ENCODE measurements around the gene PLSCR5. TPM values are rescaled to one million over a fixed set of nuclear protein-coding genes. Genes with fewer than 3 reads are reported as not detected.
A peak's percentile ranks its signal among the peaks of the same experiment; 100 is the strongest.

PLSCR5 gene
- total and polyA plus RNA-seq, 8 donors = not detected

DNA sequence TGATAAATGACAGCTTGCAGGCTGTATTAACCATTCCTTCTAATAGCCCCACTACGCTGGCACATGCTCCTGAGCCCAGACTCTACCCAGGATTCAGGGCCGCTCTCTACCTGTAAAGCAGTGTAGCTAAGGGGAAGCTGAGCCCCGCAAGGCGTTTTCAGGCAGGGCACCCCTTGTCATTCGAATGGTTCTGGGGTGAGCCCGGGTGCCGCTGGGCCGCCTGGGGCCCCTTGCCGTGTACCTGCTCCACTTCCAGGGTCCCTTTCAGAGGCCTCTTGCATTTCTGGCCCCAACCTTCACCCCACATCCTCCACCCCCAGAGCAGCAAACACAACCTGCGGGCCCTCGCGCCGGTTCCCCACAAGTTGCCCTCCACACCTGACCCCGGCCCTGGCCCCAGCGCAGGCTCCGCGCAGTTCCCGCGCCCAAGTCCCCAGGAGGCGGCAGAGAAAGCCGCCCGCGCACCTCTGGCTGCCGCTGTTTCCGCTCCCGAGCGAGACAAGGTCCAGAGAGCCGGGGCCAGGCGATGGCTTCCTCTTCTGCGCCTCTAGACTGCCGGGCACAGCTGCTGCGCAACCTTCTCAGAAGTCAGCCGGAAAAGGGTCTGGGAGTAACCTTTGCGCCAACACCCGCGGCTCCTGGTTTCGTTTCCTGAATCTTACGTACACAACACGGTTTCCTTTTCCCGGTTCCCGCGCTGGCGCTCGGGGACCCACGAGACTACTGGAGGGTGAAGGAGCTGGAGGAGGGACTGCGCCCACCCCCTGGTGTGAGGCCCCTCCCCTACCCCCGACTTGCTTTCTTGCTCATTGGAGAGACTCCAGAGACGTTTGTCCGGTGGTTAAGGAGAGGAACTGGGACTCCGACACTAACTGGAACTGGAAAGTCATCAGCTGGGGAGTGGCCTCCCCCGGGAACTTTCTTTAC lies 60.9 kb downstream of the PLSCR5 start, which contains the start of gene PLSCR1:
Gene PLSCR1, minus strand, starts transcription at position 606 of the 927 bp plus-strand sequence. CDS start 8,055 bp downstream, outside the sequence.
- WGBS, 5 donors = 0 to 1% (median 0%) methylated on average over 38 to 51 of the region's 51 CpGs
- intact Hi-C loops (cut with DNase I; ENCODE audit: low total_unique reads) = no loop called here

DNA sequence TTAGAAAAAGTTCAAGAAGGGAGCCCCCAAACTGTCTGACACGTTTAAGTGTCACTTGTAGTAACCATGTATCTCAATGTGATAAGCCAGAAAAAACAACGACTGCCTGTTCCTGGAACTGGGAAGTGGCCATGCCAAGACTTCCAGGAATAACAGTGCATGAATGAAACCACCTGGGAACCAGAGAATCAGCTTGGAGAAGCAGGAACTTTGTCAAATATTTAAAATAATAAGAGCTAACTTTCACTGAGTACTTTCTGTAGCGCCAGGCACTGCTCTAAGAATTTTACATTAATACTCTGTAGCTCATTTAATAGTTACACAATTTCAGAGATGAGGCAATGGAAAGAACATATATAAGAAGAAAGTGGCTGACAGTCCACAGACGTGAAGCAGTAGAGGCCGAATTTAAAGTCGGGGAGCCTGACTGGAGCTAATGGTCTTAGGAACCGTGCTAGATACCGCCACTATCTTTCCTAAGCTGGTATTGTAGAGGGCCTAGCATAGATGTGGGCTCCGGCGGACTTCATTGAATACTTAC lies 61.6 kb downstream of the PLSCR5 start:
- peak; percentile 45 for TF ChIP-seq EP300 (IDR thresholded peaks at IDR 0.05)
- no peak for TF ChIP-seq POLR2A (IDR thresholded peaks at IDR 0.05)
- TF ChIP-seq CTCF (IDR thresholded peaks at IDR 0.05) = no peak
- peak; percentile 12 to 70 (median 23) for TF ChIP-seq POLR2AphosphoS5 (IDR thresholded peaks at IDR 0.05)

More for the DNA sequence above, 60.9 kb downstream of the PLSCR5 start, which contains the start of gene PLSCR1:
- Histone ChIP-seq H3K4me1 (peaks cover 10 to 49% (median 35%) of the 10 kb centered on the region in 4 donors), H3K27me3 (no peaks in the 10 kb centered on the region), H3K9me3 (no peaks in the 10 kb centered on the region), H3K4me3 (peak within 1 kb of the TSS; percentile 56 to 88 (median 73)), H3K27ac (peak within 1 kb of the TSS; percentile 88 to 99 (median 97)), H3K36me3 (peaks cover 0 to under 1% (median 0%) of the 10 kb centered on the region in 4 donors)
- DNase-seq = peak; percentile 89 to 97
- peak in 2 of 4 donors; percentile 38 to 43 for TF ChIP-seq POLR2A (IDR thresholded peaks at IDR 0.05)
- peak; percentile 84 for TF ChIP-seq EP300 (IDR thresholded peaks at IDR 0.05)
- no peak for TF ChIP-seq CTCF (IDR thresholded peaks at IDR 0.05)
- peak; percentile 74 to 97 (median 96) for TF ChIP-seq POLR2AphosphoS5 (IDR thresholded peaks at IDR 0.05)

GRCh38 chr3:146542978-146543377 lies 62.2 kb downstream of the PLSCR5 start:
- TF ChIP-seq EP300 (IDR thresholded peaks at IDR 0.05) = no peak
- TF ChIP-seq CTCF (IDR thresholded peaks at IDR 0.05) = no peak
- TF ChIP-seq POLR2A (IDR thresholded peaks at IDR 0.05) = no peak
- no peak for TF ChIP-seq POLR2AphosphoS5 (IDR thresholded peaks at IDR 0.05)
- WGBS, 5 donors = 16 to 32% (median 24%) methylated on average over 2 of the region's 2 CpGs
- peaks cover 15 to 62% (median 37%) of the 10 kb centered on the region in 4 donors for H3K4me1 ChIP-seq
- H3K36me3 ChIP-seq = peaks cover 0 to 6% (median 2%) of the 10 kb centered on the region in 4 donors
- no peaks in the 10 kb centered on the region for H3K27me3 ChIP-seq
- no peak for DNase-seq
- no peaks in the 10 kb centered on the region for H3K9me3 ChIP-seq
- H3K27ac ChIP-seq = peak overlapping the region in 4 of 5 donors; percentile 95 to 99 (median 97)
- peak overlapping the region; percentile 56 to 88 (median 73) for H3K4me3 ChIP-seq
- intact Hi-C loops (cut with DNase I; ENCODE audit: low total_unique reads) = no loop called here

More for the DNA sequence above, 61.6 kb downstream of the PLSCR5 start:
- H3K9me3 ChIP-seq = no peaks in the 10 kb centered on the region
- intact Hi-C loops (cut with DNase I; ENCODE audit: low total_unique reads) = no loop called here
- H3K27me3 ChIP-seq = no peaks in the 10 kb centered on the region
- H3K4me1 ChIP-seq = peaks cover 15 to 56% (median 37%) of the 10 kb centered on the region in 4 donors
- WGBS, 5 donors = 4 to 8% (median 5%) methylated on average over 8 to 10 of the region's 10 CpGs
- peak overlapping the region; percentile 56 to 88 (median 73) for H3K4me3 ChIP-seq
- DNase-seq = peak in 1 of 2 donors; percentile 77
- H3K27ac ChIP-seq = peak overlapping the region; percentile 88 to 99 (median 97)
- peaks cover 0 to 6% (median 2%) of the 10 kb centered on the region in 4 donors for H3K36me3 ChIP-seq

- DNase-seq = no peak
- no peaks in the 10 kb centered on the region for H3K9me3 ChIP-seq
- 40 to 52% (median 43%) methylated on average over 2 of the region's 2 CpGs for WGBS, 5 donors
- no peak for TF ChIP-seq CTCF (IDR thresholded peaks at IDR 0.05)
- TF ChIP-seq POLR2AphosphoS5 (IDR thresholded peaks at IDR 0.05) = no peak
- no peak for TF ChIP-seq EP300 (IDR thresholded peaks at IDR 0.05)
- TF ChIP-seq POLR2A (IDR thresholded peaks at IDR 0.05) = no peak
- H3K27ac ChIP-seq = peak overlapping the region in 4 of 5 donors; percentile 95 to 99 (median 97)
- peaks cover 15 to 69% (median 42%) of the 10 kb centered on the region in 4 donors for H3K4me1 ChIP-seq
- H3K36me3 ChIP-seq = peaks cover 0 to 11% (median 4%) of the 10 kb centered on the region in 4 donors
- peak overlapping the region in 3 of 4 donors; percentile 9 to 71 (median 56) for H3K4me3 ChIP-seq
- intact Hi-C loops (cut with DNase I; ENCODE audit: low total_unique reads) = no loop called here
- H3K27me3 ChIP-seq = no peaks in the 10 kb centered on the region
Measured at GRCh38 chr3:146542179-146542578, 63.0 kb downstream of the PLSCR5 start.

Data from stomach (tissue), 9 donors.